ENCODE measurements around the gene DDX27.

DDX27 gene

DNA sequence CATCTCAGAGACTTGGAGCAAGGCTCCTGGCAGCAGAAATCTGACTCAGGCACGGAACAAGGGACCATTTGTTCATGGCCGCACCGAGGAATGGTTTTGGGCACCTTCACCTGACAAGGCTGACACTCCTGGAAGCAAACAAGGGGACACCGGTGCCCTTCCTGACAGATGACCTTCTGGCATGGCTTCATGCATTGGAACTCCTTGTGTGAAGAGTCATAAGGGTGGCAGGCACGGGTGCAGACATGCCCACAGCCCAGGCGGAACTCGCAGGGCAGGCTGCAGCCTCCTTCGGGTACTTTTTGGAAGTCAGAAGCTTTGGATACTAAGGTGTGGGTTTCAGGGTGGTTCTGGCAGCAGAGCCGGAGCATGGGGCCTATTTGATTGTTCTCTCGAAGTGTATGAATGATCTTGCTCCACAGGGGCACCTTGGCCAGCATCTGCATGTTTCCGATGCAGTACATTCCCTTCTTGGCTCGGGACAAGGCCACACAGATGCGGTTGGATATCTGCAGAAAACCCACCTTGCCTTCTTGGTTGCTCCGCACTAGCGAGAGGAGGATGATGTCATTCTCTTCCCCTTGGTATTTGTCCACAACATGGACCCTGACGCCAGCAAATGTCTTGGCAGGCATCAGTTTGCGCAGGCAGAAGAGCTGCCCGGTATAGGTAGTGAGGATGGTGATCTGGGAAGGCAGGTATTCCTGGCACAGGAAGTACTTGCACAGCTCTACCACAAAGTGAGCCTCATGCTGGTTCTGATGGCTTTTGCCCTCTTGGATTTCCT lies 29.9 kb downstream of the DDX27 start:
- no peak for DNase-seq (ENCODE audit: low spot score)

DNA sequence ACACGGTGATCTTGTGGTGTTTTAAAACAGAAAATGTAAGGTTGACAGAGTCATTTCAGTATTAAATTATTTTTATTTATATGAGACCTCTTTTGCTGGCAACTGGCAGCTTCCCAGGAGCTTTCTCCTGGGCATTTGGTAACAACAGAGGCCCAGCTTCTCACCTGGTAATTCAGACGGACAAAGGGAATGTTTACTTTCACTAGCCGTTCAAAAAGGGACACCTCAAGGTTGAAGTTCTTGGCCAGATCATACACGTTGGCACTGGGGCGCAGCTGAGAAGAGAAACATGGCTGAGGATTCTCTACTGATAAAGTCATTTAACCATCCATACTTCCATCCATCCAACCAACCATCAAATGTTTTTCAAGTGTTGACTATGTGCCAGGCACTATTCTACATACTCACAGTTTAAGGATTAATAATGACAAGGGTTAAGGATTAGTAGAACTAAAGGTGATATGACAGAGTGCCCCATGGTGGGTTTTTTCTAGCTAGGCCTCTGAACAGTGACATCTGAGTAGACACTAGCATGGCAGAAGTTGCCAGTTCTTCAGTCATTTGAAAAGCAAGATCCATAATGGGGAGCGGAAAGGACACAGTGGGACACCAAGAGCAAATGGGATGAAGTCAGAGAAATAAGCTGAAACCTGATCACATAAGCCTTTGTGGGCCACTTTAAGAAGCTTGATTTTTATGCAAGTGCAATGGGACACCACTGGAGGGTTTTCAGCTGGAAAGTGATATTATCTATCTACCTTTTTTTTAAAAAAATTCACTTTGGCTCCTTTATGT lies 33.5 kb downstream of the DDX27 start:
- DNase-seq (ENCODE audit: low spot score) = no peak

DNA sequence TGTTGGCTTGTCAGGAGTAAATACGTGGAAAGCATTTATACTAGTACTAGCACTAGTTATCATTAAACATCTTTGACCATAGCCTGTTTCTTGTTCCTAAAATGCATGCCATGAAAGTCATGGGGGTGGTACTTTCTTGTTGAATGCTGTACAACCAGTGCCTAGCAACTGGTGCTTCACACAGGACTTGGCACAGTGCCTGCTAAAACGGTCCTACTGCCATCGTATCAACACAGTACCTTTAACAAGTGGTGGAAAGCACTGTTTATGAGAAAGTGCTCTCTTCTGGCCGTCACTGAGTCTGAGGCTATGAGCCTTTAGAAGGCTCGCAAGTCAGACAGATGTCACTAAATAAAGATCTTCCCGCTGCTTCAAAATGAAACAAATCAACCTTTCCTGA lies 37.0 kb downstream of the DDX27 start:
- DNase-seq (ENCODE audit: low spot score) = no peak

DNA sequence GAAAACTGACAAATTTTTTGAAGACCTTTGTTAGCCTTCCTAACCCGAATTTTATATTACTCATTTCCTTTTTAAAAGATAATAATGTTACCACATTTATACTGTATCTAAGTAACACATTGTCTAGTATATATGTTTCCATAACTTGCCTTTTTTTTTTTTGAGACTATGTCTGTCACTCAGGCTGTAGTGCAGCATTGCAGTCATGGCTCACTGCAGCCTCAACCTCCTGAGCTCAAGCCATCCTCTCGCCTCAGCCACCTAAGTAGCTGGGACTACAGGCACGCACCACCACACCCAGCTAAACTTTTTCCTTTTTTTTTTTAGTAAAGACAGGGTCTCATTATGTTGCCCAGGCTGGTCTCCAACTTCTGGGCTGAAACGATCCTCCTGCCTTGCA lies 40.1 kb downstream of the DDX27 start:
- no peak for DNase-seq (ENCODE audit: low spot score)

DNA sequence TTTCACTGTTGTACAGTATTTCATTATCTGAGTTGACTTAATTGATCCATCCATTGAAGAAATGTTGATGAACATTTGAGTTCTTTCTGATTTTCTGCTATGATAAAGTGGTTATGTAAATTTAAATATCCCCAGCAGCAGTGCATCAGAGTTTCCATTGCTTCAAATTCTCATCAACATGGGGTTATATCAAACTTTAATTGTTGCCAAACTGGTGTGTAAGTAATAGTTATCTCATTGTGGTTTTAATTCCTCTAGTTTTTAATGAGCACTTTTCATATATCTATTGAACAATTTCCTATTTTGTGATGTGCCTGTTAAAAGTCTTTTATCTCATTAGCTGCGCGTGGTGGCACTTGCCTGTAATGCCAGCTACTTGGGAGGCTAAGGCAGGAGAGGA lies 40.6 kb downstream of the DDX27 start:
- DNase-seq (ENCODE audit: low spot score) = no peak

DNA sequence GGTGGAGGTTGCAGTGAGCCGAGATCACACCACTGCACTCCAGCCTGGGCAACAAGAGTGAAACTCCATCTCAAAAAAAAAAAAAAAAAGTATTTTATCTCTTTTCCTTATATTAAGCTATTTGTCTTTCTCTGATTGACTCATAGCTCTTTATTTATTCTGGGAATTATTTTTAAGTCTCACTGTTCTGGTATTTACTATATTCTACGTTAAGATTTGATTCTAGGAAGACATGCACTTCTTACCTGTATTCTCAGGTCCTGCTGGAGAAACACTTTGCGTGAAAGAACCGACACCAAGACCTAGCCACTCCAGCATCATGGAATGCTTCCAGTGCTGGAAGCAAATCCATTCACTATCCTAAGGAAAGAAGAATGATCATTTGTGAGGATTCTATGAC lies 41.0 kb downstream of the DDX27 start:
- DNase-seq (ENCODE audit: low spot score) = no peak

DNA sequence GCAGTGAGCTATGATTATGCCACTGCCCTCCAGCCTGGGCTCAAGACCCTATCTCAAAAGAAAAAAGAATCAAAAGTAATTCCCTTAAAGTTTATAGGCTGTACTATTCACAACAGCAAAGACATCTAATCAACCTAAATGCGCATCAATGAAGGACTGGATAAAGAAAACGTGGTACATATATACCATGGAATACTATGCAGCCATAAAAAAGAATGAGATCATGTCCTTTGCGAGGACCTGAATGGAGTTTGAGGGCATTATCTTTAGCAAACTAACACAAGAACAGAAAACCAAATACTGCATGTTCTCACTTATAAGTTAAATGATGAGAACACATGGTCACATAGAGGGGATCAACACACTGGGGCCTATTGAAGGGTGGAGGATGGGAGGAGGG lies 42.0 kb downstream of the DDX27 start:
- no peak for DNase-seq (ENCODE audit: low spot score)

DNA sequence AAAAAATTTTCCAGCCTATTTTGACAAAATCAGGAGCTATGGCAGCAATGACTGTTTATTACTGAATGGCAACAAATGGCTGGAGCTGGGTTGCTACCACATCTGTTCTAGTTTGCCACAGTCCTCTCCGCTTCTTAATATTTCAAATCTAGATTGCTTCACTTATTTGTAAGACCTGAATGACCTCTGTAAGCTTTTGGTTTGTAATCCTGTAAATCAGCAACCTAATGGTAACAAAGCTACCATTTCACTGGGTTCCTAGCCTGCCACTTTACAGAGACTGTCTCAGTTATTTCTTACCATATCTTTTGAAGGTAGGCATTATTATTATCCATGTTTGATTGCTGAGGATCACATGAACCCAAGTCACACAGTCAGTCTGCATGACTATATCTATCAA lies 43.2 kb downstream of the DDX27 start:
- no peak for DNase-seq (ENCODE audit: low spot score)

DNA sequence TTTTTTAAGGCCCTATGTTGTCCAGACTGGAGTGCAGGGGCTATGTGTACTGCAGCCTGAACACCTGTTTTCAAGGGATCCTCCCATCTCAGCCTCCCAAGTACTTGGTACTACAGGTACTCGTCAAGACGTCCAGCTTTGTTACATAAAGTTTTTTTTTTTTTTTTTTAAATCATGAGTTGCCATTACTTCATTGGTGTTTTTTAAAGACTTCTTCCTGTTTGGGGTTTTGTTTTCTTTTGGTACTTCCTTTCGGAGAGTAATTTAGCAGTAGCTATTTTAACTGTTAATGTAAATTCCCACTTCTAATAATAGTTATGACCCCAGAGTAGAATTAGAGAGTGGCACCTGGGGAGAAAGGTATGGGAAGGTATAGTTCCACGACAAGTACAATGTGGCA lies 48.1 kb downstream of the DDX27 start:
- DNase-seq (ENCODE audit: low spot score) = no peak

DNA sequence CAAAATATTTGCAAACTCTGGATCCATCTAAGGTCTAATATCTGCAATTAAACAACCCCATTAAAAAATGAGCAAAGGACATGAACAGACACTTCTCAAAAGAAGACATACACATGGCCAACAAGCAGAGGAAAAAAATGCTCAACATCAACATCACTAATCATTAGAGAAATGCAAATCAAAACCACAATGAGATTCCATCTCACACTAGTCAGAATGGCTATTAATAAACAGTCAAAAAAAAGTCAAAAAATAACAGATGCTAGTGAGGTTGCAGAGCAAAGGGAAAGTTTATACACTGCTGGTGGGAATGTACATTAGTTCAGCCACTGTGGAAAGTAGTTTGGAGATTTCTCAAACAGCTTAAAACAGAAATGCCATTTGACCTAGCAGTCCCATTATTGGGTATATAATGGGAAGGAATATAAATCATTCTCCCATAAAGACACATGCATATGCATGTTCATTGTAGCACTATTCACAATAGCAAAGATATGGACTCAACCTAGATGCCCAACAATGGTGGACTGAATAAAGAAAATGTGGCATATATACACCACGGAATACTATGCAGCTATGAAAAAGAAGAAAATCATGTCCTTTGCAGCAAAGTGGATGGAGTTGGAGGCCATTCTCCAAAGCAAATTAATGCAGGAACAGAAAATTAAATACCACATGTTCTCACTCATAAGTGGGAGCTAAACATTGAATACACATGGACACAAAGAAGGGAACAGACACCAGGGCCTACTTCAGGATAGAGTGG lies 49.6 kb downstream of the DDX27 start:
- no peak for DNase-seq (ENCODE audit: low spot score)

DNA sequence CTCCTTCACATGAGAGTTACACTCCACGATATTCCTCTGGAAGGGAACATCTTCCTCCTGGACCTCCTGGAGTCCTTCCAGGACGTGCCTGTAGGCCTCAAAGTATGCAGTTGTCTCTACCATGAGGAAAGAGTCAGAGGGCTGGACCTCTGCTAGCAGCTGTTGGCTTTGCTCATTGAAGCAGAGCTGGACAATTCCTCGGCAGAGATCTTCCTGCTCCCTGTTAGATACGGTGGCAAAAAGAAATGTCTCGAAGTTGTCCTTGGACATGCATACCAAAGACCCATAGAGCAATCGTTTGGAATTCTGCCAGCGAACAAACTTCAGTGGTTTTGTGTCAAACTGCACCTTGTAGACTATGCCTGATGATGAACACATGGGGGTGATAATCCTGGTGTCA lies 51.0 kb downstream of the DDX27 start:
- DNase-seq (ENCODE audit: low spot score) = peak; percentile 63

DNA sequence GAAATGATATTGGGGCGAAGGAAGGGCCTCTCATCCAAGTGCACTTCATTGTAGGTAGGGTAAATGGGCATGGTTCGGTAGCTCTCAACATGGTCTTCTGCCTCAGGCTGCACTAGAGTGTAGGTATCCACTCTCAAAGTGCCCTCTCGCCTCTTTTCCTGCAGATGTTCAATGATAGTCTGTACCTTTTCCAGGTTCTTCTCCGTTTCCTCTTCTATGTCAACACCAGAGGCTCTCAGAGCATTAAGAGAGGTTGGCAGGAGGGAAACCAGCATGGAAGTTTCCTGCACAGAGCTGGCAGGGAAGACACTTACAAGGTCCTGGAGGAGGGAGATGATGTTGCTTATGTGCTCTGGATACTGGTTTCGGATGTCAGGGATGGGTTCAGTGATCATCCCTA lies 51.5 kb downstream of the DDX27 start:
- no peak for DNase-seq (ENCODE audit: low spot score)

DNA sequence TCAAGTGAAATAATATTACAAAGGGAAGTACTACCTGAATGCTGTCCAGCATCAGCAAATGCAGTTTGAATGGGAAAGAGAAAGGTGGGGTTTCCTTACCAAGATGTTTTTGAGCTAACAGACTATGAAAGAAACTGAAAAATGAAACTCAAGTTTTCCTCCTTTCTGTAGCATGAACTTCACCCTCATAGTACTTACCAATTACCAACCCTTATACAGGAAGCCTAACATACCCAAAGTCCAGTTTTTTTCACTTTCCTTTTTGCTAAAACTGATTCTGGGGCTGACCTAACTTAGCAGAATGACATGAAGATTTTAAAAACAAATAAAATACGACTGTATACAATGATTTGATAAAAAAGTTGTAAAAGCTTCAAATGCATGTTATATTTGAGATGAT lies 53.4 kb downstream of the DDX27 start:
- DNase-seq (ENCODE audit: low spot score) = no peak

DNA sequence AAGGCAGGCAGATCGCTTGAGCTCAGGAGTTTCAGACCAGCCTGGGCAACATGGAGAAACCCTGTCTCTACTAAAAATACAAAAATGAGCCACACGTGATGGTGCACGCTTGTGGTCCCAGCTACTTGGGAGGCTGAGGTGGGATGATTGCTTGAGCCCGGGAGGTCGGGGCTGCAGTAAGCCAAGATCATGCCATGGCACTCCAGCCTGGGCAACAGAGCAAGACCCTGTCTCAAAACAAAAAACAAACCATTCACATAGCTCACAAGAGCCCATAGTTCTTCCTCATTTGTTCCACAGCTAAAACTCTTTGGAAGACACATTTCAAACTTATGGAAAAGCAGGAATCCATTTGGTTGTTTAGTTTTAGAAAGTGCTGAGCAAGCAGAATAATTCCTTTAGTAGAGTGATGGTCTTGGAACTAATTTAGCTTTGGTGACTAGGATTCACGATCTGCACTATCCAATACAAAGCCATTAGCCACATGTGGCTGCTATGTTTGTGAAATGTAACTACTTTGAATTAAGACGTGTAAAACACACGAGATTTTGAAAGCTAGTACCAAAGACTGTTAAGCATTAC lies 54.6 kb downstream of the DDX27 start:
- no peak for DNase-seq (ENCODE audit: low spot score)

DNA sequence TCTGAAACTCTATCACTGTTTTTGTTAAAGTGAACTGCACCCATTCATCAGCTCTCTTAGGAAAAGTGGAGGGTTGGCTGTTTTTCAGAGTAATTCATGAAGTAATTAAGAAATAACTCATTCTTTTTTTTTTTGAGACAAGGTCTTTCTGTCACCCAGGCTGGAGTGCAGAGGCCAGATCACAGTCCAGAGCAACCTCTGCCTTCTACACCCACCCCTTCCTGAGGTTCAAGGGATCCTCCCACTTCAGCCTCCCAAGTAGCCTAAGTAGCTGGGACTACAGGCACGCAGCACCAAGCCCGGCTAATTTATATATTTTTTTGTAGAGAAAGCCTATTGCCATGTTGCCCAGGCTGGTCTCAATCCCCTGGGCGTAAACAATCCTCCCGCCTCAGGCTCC lies 56.0 kb downstream of the DDX27 start:
- DNase-seq (ENCODE audit: low spot score) = no peak

DNA sequence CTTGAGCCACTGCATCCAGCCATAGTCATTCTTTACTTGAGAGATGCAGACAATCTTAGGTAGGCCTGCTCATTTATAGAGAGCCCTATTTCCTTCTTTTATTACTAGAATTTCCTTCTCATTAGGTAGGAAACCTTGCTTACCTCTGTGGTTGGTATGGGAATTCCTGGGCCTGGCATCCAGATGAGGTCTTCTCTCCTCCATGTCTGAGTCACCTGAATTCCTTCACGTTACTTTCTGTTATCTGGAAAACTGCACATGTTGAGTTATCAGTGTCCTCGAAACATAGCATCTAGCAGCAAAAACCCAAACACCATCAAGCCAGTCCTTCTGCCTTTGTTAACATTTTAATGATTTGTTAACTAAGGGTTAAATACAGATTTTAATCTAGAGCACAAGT lies 56.4 kb downstream of the DDX27 start:
- no peak for DNase-seq (ENCODE audit: low spot score)

DNA sequence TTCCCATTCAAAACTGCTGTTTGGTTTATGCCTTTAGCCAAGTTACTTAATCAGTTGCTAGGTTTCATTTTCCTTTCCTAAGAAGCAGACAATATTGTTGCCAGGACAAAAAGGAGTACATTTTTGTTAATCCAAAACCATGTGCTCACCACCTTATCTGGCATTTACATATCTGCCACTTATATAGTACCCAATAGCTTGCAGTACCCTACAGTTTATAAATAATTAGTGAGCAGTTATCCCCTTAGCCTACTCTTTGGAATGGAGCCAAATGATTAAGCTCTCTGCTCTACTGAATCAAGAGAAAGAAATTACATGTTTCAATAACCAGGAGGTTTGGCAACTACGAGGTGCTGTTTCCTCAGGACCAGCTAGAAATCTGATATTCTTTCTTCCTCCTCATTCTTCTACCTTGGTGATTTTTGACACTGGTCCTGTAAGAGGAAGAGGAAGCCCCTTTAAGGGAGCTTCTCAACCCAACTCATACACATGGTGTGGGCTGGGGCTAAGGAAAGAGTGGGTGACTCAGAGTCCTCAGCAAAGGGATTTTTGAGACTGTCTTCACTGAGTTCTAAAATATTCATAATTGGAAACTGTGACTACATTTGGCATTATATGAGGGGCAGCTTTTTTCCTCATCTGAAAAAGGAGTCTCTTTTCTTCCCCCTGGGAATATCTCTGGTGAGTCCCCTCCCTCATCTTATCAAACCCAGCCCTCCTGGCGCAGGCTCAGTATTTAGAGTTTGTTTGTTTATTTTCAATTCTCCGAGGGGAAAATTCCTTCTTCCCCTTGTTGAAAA lies 57.1 kb downstream of the DDX27 start:
- DNase-seq (ENCODE audit: low spot score) = peak; percentile 41

DNA sequence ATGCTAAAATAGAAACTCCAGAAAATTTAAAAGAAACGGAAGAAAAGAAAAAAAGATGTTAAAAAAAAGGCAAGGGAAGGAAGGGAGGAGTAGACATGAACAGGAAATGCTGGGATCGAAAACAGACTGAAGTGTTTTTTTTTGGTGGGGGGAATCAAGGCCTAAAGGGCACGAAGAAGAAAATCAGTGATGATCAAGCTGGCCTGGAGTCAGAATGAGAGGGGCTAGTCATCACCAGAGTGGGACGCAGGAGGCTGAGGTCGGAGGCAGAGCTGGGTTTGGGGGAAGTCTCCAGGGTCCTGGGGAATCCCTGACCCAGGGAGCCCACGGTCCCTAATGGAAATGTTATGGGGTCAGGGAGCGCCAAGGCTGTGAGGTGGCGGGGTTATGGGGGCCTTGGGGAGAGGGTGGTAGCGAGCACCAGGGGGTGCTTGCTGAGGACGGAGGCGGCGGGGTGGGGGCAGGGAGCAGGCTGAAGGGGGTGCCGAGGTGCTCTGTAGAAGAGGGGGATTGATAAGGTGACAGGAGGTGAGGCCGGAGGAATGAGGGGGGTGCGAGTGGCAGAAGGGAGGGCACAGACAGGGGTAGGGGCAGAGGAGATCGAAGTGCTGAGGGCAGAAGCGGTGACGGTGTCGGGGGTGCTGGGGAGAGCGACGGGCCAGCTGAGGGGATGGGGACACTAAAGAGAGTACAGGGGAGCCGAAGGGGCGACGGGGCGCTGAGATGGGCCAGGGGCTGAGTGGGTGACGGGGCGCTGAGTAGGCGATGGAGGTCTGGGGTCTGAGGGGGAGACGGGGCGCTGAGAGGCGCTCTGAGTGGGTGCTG lies 58.0 kb downstream of the DDX27 start:
- DNase-seq (ENCODE audit: low spot score) = no peak

DNA sequence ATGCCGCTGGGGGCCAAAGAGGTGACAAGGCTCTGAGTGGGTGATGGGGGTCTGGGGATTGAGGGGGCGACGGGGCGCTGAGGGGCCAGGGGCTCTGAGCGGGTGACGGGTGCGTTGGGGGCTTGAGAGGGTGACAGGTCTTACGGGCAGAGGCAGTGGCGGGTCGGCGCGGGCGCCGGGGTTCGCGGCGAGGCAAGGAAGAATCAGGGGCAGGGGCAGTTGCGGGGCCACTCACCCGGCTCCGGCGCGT lies 58.5 kb downstream of the DDX27 start:
- DNase-seq (ENCODE audit: low spot score) = no peak

DNA sequence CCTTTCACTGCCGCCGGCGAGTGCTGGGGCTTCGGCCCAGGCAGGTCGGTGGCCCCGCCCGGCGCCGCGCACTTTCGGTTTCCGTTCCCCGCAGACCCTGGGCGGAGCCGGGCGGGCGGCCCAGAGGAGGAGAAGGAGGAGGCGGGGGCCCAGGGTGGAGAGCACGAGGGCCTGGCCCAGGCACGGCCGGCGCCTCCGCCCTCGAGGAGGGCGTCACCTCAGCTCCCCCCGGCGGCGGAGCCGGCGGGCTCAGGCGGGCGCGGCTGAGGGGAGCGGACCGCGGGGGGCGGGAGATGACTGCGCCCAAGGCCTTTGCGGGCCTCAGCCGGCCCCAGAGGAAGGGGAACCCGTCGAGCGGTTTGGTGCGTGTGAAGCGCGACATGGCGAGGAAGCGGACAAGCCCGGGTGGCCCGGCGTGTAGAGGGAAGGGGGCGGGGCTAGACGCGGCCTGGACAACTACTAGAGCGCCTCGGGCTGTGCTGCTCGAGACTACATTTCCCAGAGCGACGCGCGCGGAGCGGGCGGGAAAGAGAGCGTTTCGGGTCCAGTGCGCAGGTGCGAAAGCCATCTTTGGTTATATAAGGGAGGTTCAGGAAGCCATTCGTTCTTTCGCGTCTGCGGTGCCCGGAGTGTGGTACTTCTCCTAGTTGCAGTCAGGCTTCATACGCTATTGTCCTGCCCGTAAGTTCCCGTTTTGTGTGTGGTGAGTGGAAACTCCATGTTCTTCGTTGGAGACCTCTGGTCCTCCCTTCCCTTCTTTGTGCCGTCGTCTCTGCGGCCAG lies 59.0 kb downstream of the DDX27 start, which contains the start of gene ZNFX1:
ZNFX1 (minus strand) TSS at position 22 of the 782 bp plus-strand sequence. CDS start 2,218 bp downstream, outside the sequence.
- DNase-seq (ENCODE audit: low spot score) = peak; percentile 97

Measured in AG08396 (cell line).